Measurements from ENCODE around the gene RAPGEF4.

RAPGEF4 gene

GRCh38 chr2:172995323-172996244 lies 259.9 kb downstream of the RAPGEF4 start:
- ATAC-seq: no peak
- Mint-ChIP-seq H3K4me1 (no peaks in the 10 kb centered on the region), H3K9me3 (no peaks in the 10 kb centered on the region), H3K27ac (no peak overlapping the region), H3K27me3 (peaks cover 5% of the 10 kb centered on the region), H3K36me3 (no peaks in the 10 kb centered on the region), H3K4me3 (no peak overlapping the region)

- H3K4me3 Mint-ChIP-seq: no peak overlapping the region
- H3K9me3 Mint-ChIP-seq: no peaks in the 10 kb centered on the region
- peaks cover 14% of the 10 kb centered on the region for H3K27me3 Mint-ChIP-seq
- no peak overlapping the region for H3K27ac Mint-ChIP-seq
- H3K36me3 Mint-ChIP-seq: no peaks in the 10 kb centered on the region
- ATAC-seq: no peak
- no peaks in the 10 kb centered on the region for H3K4me1 Mint-ChIP-seq
Observed at GRCh38 chr2:172996387-172996961, 260.8 kb downstream of the RAPGEF4 start.

- H3K4me3 Mint-ChIP-seq: no peak overlapping the region
- H3K27me3 Mint-ChIP-seq: peaks cover 16% of the 10 kb centered on the region
- no peak overlapping the region for H3K27ac Mint-ChIP-seq
Observed at GRCh38 chr2:172997031-172997430, 261.4 kb downstream of the RAPGEF4 start.

GRCh38 chr2:172998547-172999272 lies 263.1 kb downstream of the RAPGEF4 start:
- Mint-ChIP-seq H3K27ac (no peak overlapping the region), H3K27me3 (peaks cover 16% of the 10 kb centered on the region), H3K36me3 (no peaks in the 10 kb centered on the region), H3K4me3 (no peak overlapping the region), H3K9me3 (no peaks in the 10 kb centered on the region), H3K4me1 (no peaks in the 10 kb centered on the region)
- ATAC-seq: no peak

More at GRCh38 chr2:172997031-172997430, 261.4 kb downstream of the RAPGEF4 start:
- Mint-ChIP-seq H3K4me1 (no peaks in the 10 kb centered on the region), H3K9me3 (no peaks in the 10 kb centered on the region), H3K36me3 (no peaks in the 10 kb centered on the region)
- no peak for ATAC-seq

- no peak overlapping the region for H3K27ac Mint-ChIP-seq
- ATAC-seq: no peak
- H3K27me3 Mint-ChIP-seq: peaks cover 16% of the 10 kb centered on the region
Observed at GRCh38 chr2:172999641-173000386, 264.2 kb downstream of the RAPGEF4 start.

GRCh38 chr2:173001664-173002604 lies 266.3 kb downstream of the RAPGEF4 start:
- Mint-ChIP-seq H3K9me3 (no peaks in the 10 kb centered on the region), H3K27ac (no peak overlapping the region), H3K4me1 (no peaks in the 10 kb centered on the region), H3K27me3 (peaks cover 24% of the 10 kb centered on the region), H3K36me3 (no peaks in the 10 kb centered on the region), H3K4me3 (no peak overlapping the region)
- ATAC-seq: no peak

More at GRCh38 chr2:172999641-173000386, 264.2 kb downstream of the RAPGEF4 start:
- Mint-ChIP-seq H3K4me1 (no peaks in the 10 kb centered on the region), H3K9me3 (no peaks in the 10 kb centered on the region), H3K36me3 (no peaks in the 10 kb centered on the region), H3K4me3 (no peak overlapping the region)

- ATAC-seq: no peak
- Mint-ChIP-seq H3K9me3 (no peaks in the 10 kb centered on the region), H3K36me3 (no peaks in the 10 kb centered on the region), H3K27me3 (peaks cover 24% of the 10 kb centered on the region), H3K4me1 (no peaks in the 10 kb centered on the region), H3K4me3 (no peak overlapping the region), H3K27ac (no peak overlapping the region)
Observed at GRCh38 chr2:173002751-173003541, 267.3 kb downstream of the RAPGEF4 start.

GRCh38 chr2:173008786-173009185 lies 273.1 kb downstream of the RAPGEF4 start:
- no peak for ATAC-seq
- no peak overlapping the region for H3K27ac Mint-ChIP-seq
- H3K36me3 Mint-ChIP-seq: no peaks in the 10 kb centered on the region
- peaks cover 8% of the 10 kb centered on the region for H3K27me3 Mint-ChIP-seq
- no peaks in the 10 kb centered on the region for H3K9me3 Mint-ChIP-seq
- H3K4me1 Mint-ChIP-seq: no peaks in the 10 kb centered on the region
- no peak overlapping the region for H3K4me3 Mint-ChIP-seq

GRCh38 chr2:173010233-173010632 lies 274.6 kb downstream of the RAPGEF4 start:
- Mint-ChIP-seq H3K4me1 (no peaks in the 10 kb centered on the region), H3K27ac (no peak overlapping the region), H3K36me3 (no peaks in the 10 kb centered on the region), H3K9me3 (no peaks in the 10 kb centered on the region), H3K27me3 (peaks cover 8% of the 10 kb centered on the region), H3K4me3 (no peak overlapping the region)
- no peak for ATAC-seq

- Mint-ChIP-seq H3K36me3 (no peaks in the 10 kb centered on the region), H3K9me3 (no peaks in the 10 kb centered on the region), H3K27me3 (no peaks in the 10 kb centered on the region), H3K4me1 (no peaks in the 10 kb centered on the region), H3K27ac (no peak overlapping the region), H3K4me3 (no peak overlapping the region)
- ATAC-seq: no peak
Observed at GRCh38 chr2:173016451-173016850, 280.8 kb downstream of the RAPGEF4 start.

GRCh38 chr2:173017646-173018420 lies 282.2 kb downstream of the RAPGEF4 start:
- H3K27ac Mint-ChIP-seq: no peak overlapping the region

GRCh38 chr2:173019755-173020154 lies 284.1 kb downstream of the RAPGEF4 start:
- no peak overlapping the region for H3K4me3 Mint-ChIP-seq
- no peak overlapping the region for H3K27ac Mint-ChIP-seq
- no peaks in the 10 kb centered on the region for H3K4me1 Mint-ChIP-seq
- H3K9me3 Mint-ChIP-seq: no peaks in the 10 kb centered on the region
- no peaks in the 10 kb centered on the region for H3K36me3 Mint-ChIP-seq
- no peaks in the 10 kb centered on the region for H3K27me3 Mint-ChIP-seq
- ATAC-seq: no peak

More at GRCh38 chr2:173017646-173018420, 282.2 kb downstream of the RAPGEF4 start:
- H3K4me1 Mint-ChIP-seq: no peaks in the 10 kb centered on the region
- no peak for ATAC-seq
- H3K36me3 Mint-ChIP-seq: no peaks in the 10 kb centered on the region
- H3K9me3 Mint-ChIP-seq: no peaks in the 10 kb centered on the region
- no peak overlapping the region for H3K4me3 Mint-ChIP-seq
- no peaks in the 10 kb centered on the region for H3K27me3 Mint-ChIP-seq

- Mint-ChIP-seq H3K4me3 (no peak overlapping the region), H3K27me3 (peaks cover under 1% of the 10 kb centered on the region), H3K9me3 (no peaks in the 10 kb centered on the region), H3K36me3 (no peaks in the 10 kb centered on the region), H3K27ac (no peak overlapping the region), H3K4me1 (no peaks in the 10 kb centered on the region)
- no peak for ATAC-seq
Observed at GRCh38 chr2:173021939-173022371, 286.3 kb downstream of the RAPGEF4 start.
